ENCODE results near the gene CYP1A1.
A peak's percentile ranks its signal among the peaks of the same experiment; 100 is the strongest.
"Not testable (repeated sequence)": the region's sequence is repeated elsewhere in the genome, so short reads cannot be mapped to it uniquely, and the experiment has no call there.

Gene CYP1A1

GRCh38 chr15:74735305-74735704 is 10.0 kb upstream of the CYP1A1 start:
- DNase-seq (ENCODE audit: low read depth), result no peak

- DNase-seq (ENCODE audit: low read depth), result no peak
Observed at GRCh38 chr15:74733269-74733668, 7.9 kb upstream of the CYP1A1 start.

- no peak for DNase-seq (ENCODE audit: low read depth)
Observed at GRCh38 chr15:74732846-74733245, 7.5 kb upstream of the CYP1A1 start.

- DNase-seq (ENCODE audit: low read depth), result no peak
Observed at GRCh38 chr15:74730619-74731316, 5.4 kb upstream of the CYP1A1 start.

- DNase-seq (ENCODE audit: low read depth), result not testable (repeated sequence)
Observed at GRCh38 chr15:74729372-74729771, 4.0 kb upstream of the CYP1A1 start.

GRCh38 chr15:74728699-74729098 is 3.4 kb upstream of the CYP1A1 start:
- DNase-seq (ENCODE audit: low read depth), result not testable (repeated sequence)

GRCh38 chr15:74727727-74728126 is 2.4 kb upstream of the CYP1A1 start:
- DNase-seq (ENCODE audit: low read depth), result no peak

GRCh38 chr15:74726774-74727164 is 1.4 kb upstream of the CYP1A1 start:
- DNase-seq (ENCODE audit: low read depth), result no peak

- peak; percentile 47 for DNase-seq (ENCODE audit: low read depth)
Observed at GRCh38 chr15:74725845-74726773, 781 bp upstream of the CYP1A1 start.

GRCh38 chr15:74724570-74725224 is 631 bp downstream of the CYP1A1 start:
- no peak for DNase-seq (ENCODE audit: low read depth)

- peak; percentile 68 for DNase-seq (ENCODE audit: low read depth)
Observed at GRCh38 chr15:74723754-74724334, 1.5 kb downstream of the CYP1A1 start.

GRCh38 chr15:74723187-74723586 is 2.1 kb downstream of the CYP1A1 start:
- no peak for DNase-seq (ENCODE audit: low read depth)

GRCh38 chr15:74722591-74722990 is 2.7 kb downstream of the CYP1A1 start:
- DNase-seq (ENCODE audit: low read depth), result no peak

- no peak for DNase-seq (ENCODE audit: low read depth)
Observed at GRCh38 chr15:74716651-74717050, 8.7 kb downstream of the CYP1A1 start.

GRCh38 chr15:74712311-74712710 is 13.0 kb downstream of the CYP1A1 start:
- DNase-seq (ENCODE audit: low read depth), result no peak

- DNase-seq (ENCODE audit: low read depth), result no peak
Observed at GRCh38 chr15:74710319-74711094, 14.8 kb downstream of the CYP1A1 start.

GRCh38 chr15:74709892-74710291 is 15.4 kb downstream of the CYP1A1 start:
- no peak for DNase-seq (ENCODE audit: low read depth)

- peak; percentile 15 for DNase-seq (ENCODE audit: low read depth)
Observed at GRCh38 chr15:74709011-74709410, 16.3 kb downstream of the CYP1A1 start.

- DNase-seq (ENCODE audit: low read depth), result no peak
Observed at GRCh38 chr15:74696808-74697207, 28.5 kb downstream of the CYP1A1 start.

GRCh38 chr15:74696398-74696729 is 29.0 kb downstream of the CYP1A1 start:
- DNase-seq (ENCODE audit: low read depth), result no peak

- peak; percentile 84 for DNase-seq (ENCODE audit: low read depth)
Observed at GRCh38 chr15:74695597-74696397, 29.5 kb downstream of the CYP1A1 start, which contains the start of gene EDC3. TSS of gene EDC3 (minus strand) at chr15:74696024. CDS start at chr15:74675124, 20,900 bp downstream.
